Liver (tissue), 3 donors: Measurements from ENCODE around the gene WDR27.

Source experiments
- CTCF ChIP-seq: fragments of 150-350 bp; IDR thresholded peaks from 2 replicates; pipeline ENCODE4 v1.5.1; 2017; ENCODE audit warnings: improper control_type of control experiment, low read depth, low read length; ENCODE audit not compliant: missing input control
- EGR1 ChIP-seq, 2 donors: IDR thresholded peaks; 2 replicates each; pipeline ENCODE4 v1.6.1; 2016 to 2018; ENCODE audit warnings: antibody characterized with exemption in 2 of 2, low read depth in 2 of 2
- HNF4A ChIP-seq, 2 donors: conservative IDR thresholded peaks; 2 replicates each; pipeline ENCODE4 v1.6.1; 2016; ENCODE audit warnings: antibody characterized with exemption in 2 of 2, mild to moderate bottlenecking in 2 of 2
- JUND ChIP-seq, 2 donors: IDR thresholded peaks; 2 replicates each; pipeline ENCODE4 v1.6.1; 2016; ENCODE audit warnings: antibody characterized with exemption in 2 of 2
- RAD21 ChIP-seq, 2 donors: IDR thresholded peaks; 2 replicates each; pipeline ENCODE4 v1.6.1; 2016; ENCODE audit warnings: antibody characterized with exemption in 2 of 2, mild to moderate bottlenecking in 2 of 2
- SP1 ChIP-seq: IDR thresholded peaks from 2 replicates; pipeline ENCODE4 v1.6.1; 2018; ENCODE audit warnings: antibody characterized with exemption, mild to moderate bottlenecking
- TAF1 ChIP-seq: conservative IDR thresholded peaks from 2 replicates; pipeline ENCODE4 v1.6.1; 2016; ENCODE audit warnings: antibody characterized with exemption, mild to moderate bottlenecking
- YY1 ChIP-seq: IDR thresholded peaks from 2 replicates; pipeline ENCODE4 v1.6.1; 2016; ENCODE audit warnings: antibody characterized with exemption, mild to moderate bottlenecking
- TF ChIP-seq, protein P1 (sequence below): IDR thresholded peaks from 2 replicates; pipeline ENCODE4 v1.6.1; 2016; ENCODE audit warnings: antibody characterized with exemption
- TF ChIP-seq, protein P2 (sequence below): IDR thresholded peaks from 2 replicates; pipeline ENCODE4 v1.6.1; 2016; ENCODE audit warnings: antibody characterized with exemption, mild to moderate bottlenecking
- TF ChIP-seq, protein P3 (sequence below): IDR thresholded peaks from 2 replicates; pipeline ENCODE4 v1.6.1; 2016; ENCODE audit warnings: antibody characterized with exemption
- donor health status: healthy.
- donor health status: healthy.

GRCh38 chr6:169454204-169454871, 247.5 kb downstream of the WDR27 start:
- TF ChIP-seq CTCF (no peak), RAD21 (IDR thresholded peaks at IDR 0.05) (no peak), TAF1 (no peak), HNF4A (conservative IDR thresholded peaks at IDR 0.05) (no peak), YY1 (no peak), SP1 (no peak), EGR1 (IDR thresholded peaks at IDR 0.05; ENCODE audit: low read depth in 2 of 2) (no peak), JUND (IDR thresholded peaks at IDR 0.05) (no peak)
- TF ChIP-seq, protein P1, sequence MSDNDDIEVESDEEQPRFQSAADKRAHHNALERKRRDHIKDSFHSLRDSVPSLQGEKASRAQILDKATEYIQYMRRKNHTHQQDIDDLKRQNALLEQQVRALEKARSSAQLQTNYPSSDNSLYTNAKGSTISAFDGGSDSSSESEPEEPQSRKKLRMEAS: no peak
- TF ChIP-seq, protein P2, sequence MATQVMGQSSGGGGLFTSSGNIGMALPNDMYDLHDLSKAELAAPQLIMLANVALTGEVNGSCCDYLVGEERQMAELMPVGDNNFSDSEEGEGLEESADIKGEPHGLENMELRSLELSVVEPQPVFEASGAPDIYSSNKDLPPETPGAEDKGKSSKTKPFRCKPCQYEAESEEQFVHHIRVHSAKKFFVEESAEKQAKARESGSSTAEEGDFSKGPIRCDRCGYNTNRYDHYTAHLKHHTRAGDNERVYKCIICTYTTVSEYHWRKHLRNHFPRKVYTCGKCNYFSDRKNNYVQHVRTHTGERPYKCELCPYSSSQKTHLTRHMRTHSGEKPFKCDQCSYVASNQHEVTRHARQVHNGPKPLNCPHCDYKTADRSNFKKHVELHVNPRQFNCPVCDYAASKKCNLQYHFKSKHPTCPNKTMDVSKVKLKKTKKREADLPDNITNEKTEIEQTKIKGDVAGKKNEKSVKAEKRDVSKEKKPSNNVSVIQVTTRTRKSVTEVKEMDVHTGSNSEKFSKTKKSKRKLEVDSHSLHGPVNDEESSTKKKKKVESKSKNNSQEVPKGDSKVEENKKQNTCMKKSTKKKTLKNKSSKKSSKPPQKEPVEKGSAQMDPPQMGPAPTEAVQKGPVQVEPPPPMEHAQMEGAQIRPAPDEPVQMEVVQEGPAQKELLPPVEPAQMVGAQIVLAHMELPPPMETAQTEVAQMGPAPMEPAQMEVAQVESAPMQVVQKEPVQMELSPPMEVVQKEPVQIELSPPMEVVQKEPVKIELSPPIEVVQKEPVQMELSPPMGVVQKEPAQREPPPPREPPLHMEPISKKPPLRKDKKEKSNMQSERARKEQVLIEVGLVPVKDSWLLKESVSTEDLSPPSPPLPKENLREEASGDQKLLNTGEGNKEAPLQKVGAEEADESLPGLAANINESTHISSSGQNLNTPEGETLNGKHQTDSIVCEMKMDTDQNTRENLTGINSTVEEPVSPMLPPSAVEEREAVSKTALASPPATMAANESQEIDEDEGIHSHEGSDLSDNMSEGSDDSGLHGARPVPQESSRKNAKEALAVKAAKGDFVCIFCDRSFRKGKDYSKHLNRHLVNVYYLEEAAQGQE: no peak
- TF ChIP-seq, protein P3, sequence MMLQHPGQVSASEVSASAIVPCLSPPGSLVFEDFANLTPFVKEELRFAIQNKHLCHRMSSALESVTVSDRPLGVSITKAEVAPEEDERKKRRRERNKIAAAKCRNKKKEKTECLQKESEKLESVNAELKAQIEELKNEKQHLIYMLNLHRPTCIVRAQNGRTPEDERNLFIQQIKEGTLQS: no peak
